MCF 10A (cell line): ENCODE results near the gene ELMO3. TPM values are rescaled to one million over a fixed set of nuclear protein-coding genes. Genes with fewer than 3 reads are reported as not detected.

Experiments used
- BruUV-seq: library from RNA; stranded (reverse); fragments of 400-500 nt; replicated peaks from 2 replicates; lab custom pipeline; 2021; lab: Mats Ljungman, UMichigan
- CTCF ChIA-PET: fragments of 300-600 bp; sonication (Branson Sonifier 250); formaldehyde crosslinking; extraction: SDS; loops from one replicate; lab custom pipeline; 2021; ENCODE audit warnings: antibody characterized with exemption, inconsistent platforms; lab: Yijun Ruan, JAX
- POLR2A ChIA-PET: fragments of 300-600, 350-650 bp; sonication (Branson Sonifier 250); formaldehyde crosslinking; extraction: SDS; loops from one replicate; lab custom pipeline; 2020; ENCODE audit warnings: antibody characterized with exemption, inconsistent platforms; lab: Yijun Ruan, JAX
- DNase-seq: peaks from one replicate; pipeline ENCODE4 v3.0.0-alpha.2; 2018; ENCODE audit not compliant: unreplicated experiment
- H3K27ac Mint-ChIP-seq: one replicate; pipeline ENCODE4 v1.8.0; 2022; ENCODE audit warnings: mild to moderate bottlenecking, low read depth, mixed read lengths; ENCODE audit not compliant: unreplicated experiment
- H3K27me3 Mint-ChIP-seq: one replicate; pipeline ENCODE4 v1.8.0; 2022; ENCODE audit warnings: mixed read lengths; ENCODE audit not compliant: insufficient read depth, unreplicated experiment
- H3K36me3 Mint-ChIP-seq: one replicate; pipeline ENCODE4 v1.8.0; 2022; ENCODE audit warnings: mild to moderate bottlenecking, moderate library complexity, mixed read lengths; ENCODE audit not compliant: insufficient read depth, unreplicated experiment
- H3K4me1 Mint-ChIP-seq: one replicate; pipeline ENCODE4 v1.8.0; 2022; ENCODE audit warnings: mixed read lengths; ENCODE audit not compliant: insufficient read depth, unreplicated experiment
- H3K4me3 Mint-ChIP-seq: one replicate; pipeline ENCODE4 v1.8.0; 2022; ENCODE audit warnings: mild to moderate bottlenecking, moderate library complexity, mixed read lengths; ENCODE audit not compliant: unreplicated experiment
- H3K9me3 Mint-ChIP-seq: one replicate; pipeline ENCODE4 v1.8.0; 2022; ENCODE audit warnings: mixed read lengths; ENCODE audit not compliant: unreplicated experiment
- CTCF ChIP-seq: fragments of 200-600 bp; IDR thresholded peaks from one replicate; pipeline ENCODE4 v1.8.0; 2022; ENCODE audit warnings: antibody characterized with exemption, mild to moderate bottlenecking; ENCODE audit not compliant: unreplicated experiment
- intact Hi-C: fragments of 100-400 bp; cut with micrococcal nuclease; formaldehyde crosslinking; loops from 2 replicates; pipeline ENCODE4 v1.14.1; 2022
- total RNA-seq: library from RNA; stranded (reverse); gene quantifications from 2 replicates; pipeline ENCODE4 v1.2.3, GENCODE V29; 2022

ELMO3 gene
- total RNA-seq, 1 experiment from 2014 or later: 12.0 TPM

- Mint-ChIP-seq H3K27me3 (no peaks in the 10 kb centered on the region), H3K9me3 (no peaks in the 10 kb centered on the region), H3K4me3 (no peak overlapping the region), H3K27ac (no peak overlapping the region), H3K4me1 (peaks cover 16% of the 10 kb centered on the region), H3K36me3 (peaks cover 39% of the 10 kb centered on the region)
- TF ChIP-seq CTCF: no peak
- no TSS peak for BruUV-seq
- no peak for DNase-seq
- intact Hi-C loops: no loop called here
- ChIA-PET CTCF (interaction anchor here (0.6 to 1.4 kb wide), 4 partner anchors 9 to 38 kb away, joined by 3 to 6 read pairs (median 4); partner anchors contain the start of gene TMEM208), POLR2A (interaction anchor here (1.2 to 4.2 kb wide), 2 partner anchors 10 kb away, joined by 3 to 22 read pairs; partner anchors contain the start of genes FHOD1 and TMEM208)
Observed at GRCh38 chr16:67237396-67238277, 38.7 kb downstream of the ELMO3 start.

DNA sequence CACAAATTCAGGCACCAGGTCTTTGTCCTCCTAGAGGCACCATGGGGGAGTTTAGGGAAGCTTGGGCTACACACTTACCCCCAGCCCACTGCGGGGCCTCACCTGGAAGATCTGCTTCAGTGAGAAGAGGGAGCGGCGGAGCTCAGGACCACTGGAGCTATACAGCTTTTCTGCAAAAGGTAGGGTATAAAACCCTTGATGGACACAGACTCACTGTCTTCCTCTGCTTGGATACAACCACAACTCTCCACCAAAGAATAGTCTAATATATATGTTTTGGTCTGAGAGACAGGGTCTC, 39.3 kb downstream of the ELMO3 start:
- TF ChIP-seq CTCF: no peak
- Mint-ChIP-seq H3K36me3 (peaks cover 35% of the 10 kb centered on the region), H3K4me3 (no peak overlapping the region), H3K4me1 (peaks cover 18% of the 10 kb centered on the region), H3K9me3 (no peaks in the 10 kb centered on the region), H3K27me3 (no peaks in the 10 kb centered on the region), H3K27ac (no peak overlapping the region)
- intact Hi-C loops: no loop called here
- ChIA-PET CTCF (interaction anchor here (0.6 to 1.2 kb wide), 3 partner anchors 8 to 38 kb away, joined by 3 to 6 read pairs (median 5); no protein-coding TSS in a partner anchor), POLR2A (interaction anchor here (1.2 to 4.2 kb wide), 2 partner anchors 9 to 11 kb away, joined by 3 to 22 read pairs; partner anchors contain the start of genes FHOD1 and TMEM208)
- no TSS peak for BruUV-seq
- DNase-seq: no peak

DNA sequence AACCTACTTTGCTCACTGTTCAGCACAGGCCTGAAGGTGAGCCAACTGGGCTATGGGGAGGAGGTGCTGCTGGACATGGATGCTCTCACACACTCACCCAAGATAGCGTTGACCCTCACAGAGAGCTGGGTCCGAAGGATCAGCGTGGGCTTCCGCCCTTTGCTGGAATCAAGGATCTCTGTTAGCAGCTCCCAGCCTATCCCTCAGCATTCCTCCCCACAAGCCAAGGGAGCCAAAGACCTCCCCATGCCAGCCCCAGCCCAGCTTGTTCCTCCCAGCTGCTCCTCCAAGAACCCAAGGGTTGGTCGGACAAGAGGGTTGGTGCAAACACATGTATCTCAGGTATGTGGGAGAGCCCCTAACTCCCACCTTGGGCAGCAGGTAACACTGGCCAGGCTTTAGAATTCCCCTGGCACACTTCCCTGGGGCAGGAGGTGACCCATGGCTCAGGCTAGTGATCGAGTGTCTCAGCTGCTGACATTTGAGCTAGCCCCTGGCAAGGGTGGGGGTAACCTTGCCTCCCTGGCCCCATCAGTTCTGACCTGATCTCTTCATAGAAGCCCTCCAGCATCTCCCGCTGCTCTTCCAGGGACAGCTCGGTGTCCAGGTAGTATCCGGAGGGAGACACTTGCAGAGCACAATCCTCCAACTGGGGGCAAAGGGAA, 40.0 kb downstream of the ELMO3 start:
- no peak for DNase-seq
- POLR2A ChIA-PET: interaction anchor here (0.7 to 4.2 kb wide), 5 partner anchors 8 to 40 kb away, joined by 3 to 22 read pairs (median 5); partner anchors contain the start of genes ELMO3, FHOD1 and TMEM208
- TF ChIP-seq CTCF: no peak
- Mint-ChIP-seq H3K4me1 (peaks cover 23% of the 10 kb centered on the region), H3K4me3 (no peak overlapping the region), H3K36me3 (peaks cover 32% of the 10 kb centered on the region), H3K27me3 (no peaks in the 10 kb centered on the region), H3K9me3 (no peaks in the 10 kb centered on the region), H3K27ac (no peak overlapping the region)
- CTCF ChIA-PET: interaction anchor here (0.6 to 1.5 kb wide), 4 partner anchors 11 to 138 kb away, joined by 3 to 6 read pairs (median 3); no protein-coding TSS in a partner anchor
- no TSS peak for BruUV-seq
- intact Hi-C loops: no loop called here

- Mint-ChIP-seq H3K36me3 (peaks cover 17% of the 10 kb centered on the region), H3K4me3 (no peak overlapping the region), H3K9me3 (no peaks in the 10 kb centered on the region), H3K27me3 (no peaks in the 10 kb centered on the region), H3K27ac (peak overlapping the region; percentile 84), H3K4me1 (peaks cover 38% of the 10 kb centered on the region)
- no TSS peak for BruUV-seq
- intact Hi-C loops: no loop called here
- no peak for TF ChIP-seq CTCF
- CTCF ChIA-PET: interaction anchor here (1.0 kb wide), 1 partner anchor 65 kb away, joined by 4 read pairs; no protein-coding TSS in a partner anchor
- DNase-seq: peak; percentile 26
- POLR2A ChIA-PET: interaction anchor here (1.1 to 1.3 kb wide), 2 partner anchors 8 to 32 kb away, joined by 5 to 6 read pairs; no protein-coding TSS in a partner anchor
Observed at GRCh38 chr16:67240506-67240905, 41.6 kb downstream of the ELMO3 start.
